ENCODE measurements around the gene IL17RE.

GRCh38 chr3:9935966-9936510 is 33.4 kb downstream of the IL17RE start:
- TF ChIP-seq, protein P1, sequence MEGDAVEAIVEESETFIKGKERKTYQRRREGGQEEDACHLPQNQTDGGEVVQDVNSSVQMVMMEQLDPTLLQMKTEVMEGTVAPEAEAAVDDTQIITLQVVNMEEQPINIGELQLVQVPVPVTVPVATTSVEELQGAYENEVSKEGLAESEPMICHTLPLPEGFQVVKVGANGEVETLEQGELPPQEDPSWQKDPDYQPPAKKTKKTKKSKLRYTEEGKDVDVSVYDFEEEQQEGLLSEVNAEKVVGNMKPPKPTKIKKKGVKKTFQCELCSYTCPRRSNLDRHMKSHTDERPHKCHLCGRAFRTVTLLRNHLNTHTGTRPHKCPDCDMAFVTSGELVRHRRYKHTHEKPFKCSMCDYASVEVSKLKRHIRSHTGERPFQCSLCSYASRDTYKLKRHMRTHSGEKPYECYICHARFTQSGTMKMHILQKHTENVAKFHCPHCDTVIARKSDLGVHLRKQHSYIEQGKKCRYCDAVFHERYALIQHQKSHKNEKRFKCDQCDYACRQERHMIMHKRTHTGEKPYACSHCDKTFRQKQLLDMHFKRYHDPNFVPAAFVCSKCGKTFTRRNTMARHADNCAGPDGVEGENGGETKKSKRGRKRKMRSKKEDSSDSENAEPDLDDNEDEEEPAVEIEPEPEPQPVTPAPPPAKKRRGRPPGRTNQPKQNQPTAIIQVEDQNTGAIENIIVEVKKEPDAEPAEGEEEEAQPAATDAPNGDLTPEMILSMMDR (IDR thresholded peaks at IDR 0.05; ENCODE audit: low read depth, low read length, poor library complexity, severe bottlenecking) = no peak
- no peak for TF ChIP-seq EZH2phosphoT487 (IDR thresholded peaks at IDR 0.05; ENCODE audit: borderline replicate concordance, low read length)
